Neural cell (in vitro differentiated cells): ENCODE data around the gene ZNF79.

Source experiments
- CTCF ChIP-seq: fragments of 450-650 bp; IDR thresholded peaks from 2 replicates; pipeline ENCODE4 v1.5.1; 2014; ENCODE audit warnings: antibody characterized with exemption, mild to moderate bottlenecking, moderate library complexity; ENCODE audit not compliant: poor library complexity, severe bottlenecking
- EZH2 ChIP-seq: fragments of 200-600, 300-800 bp; shearing (Covaris generic), sonication (generic); IDR thresholded peaks from 2 replicates; pipeline ENCODE4 v1.6.1; 2014; ENCODE audit warnings: antibody characterized with exemption, low read length, borderline replicate concordance, mild to moderate bottlenecking; ENCODE audit not compliant: insufficient read depth, poor library complexity, severe bottlenecking
- MXI1 ChIP-seq: fragments of 450-650 bp; conservative IDR thresholded peaks from 2 replicates; pipeline ENCODE4 v1.6.1; 2014; ENCODE audit warnings: antibody characterized with exemption, mild to moderate bottlenecking; ENCODE audit not compliant: poor library complexity, severe bottlenecking
- RAD21 ChIP-seq: fragments of 450-650 bp; conservative IDR thresholded peaks from 2 replicates; pipeline ENCODE4 v1.6.1; 2014; ENCODE audit warnings: antibody characterized with exemption, mild to moderate bottlenecking, moderate library complexity
- SMC3 ChIP-seq: fragments of 450-650 bp; conservative IDR thresholded peaks from 2 replicates; pipeline ENCODE4 v1.6.1; 2014; ENCODE audit warnings: antibody characterized with exemption, mild to moderate bottlenecking, moderate library complexity; ENCODE audit not compliant: poor library complexity
- TAF1 ChIP-seq: IDR thresholded peaks from 2 replicates; pipeline ENCODE4 v1.6.1; 2012; ENCODE audit warnings: low read depth

- TF ChIP-seq MXI1 = no peak
- no peak for TF ChIP-seq CTCF
- TF ChIP-seq TAF1 = no peak
- TF ChIP-seq EZH2 = no peak
- TF ChIP-seq RAD21 = no peak
- no peak for TF ChIP-seq SMC3
Measured at GRCh38 chr9:127406799-127407491, 17.2 kb upstream of the ZNF79 start.
